SK-N-SH treated with all-trans-retinoic acid at 6 μM for 48 hours (cell line): ENCODE results near the gene CROCC2.

Source experiments
- ATAC-seq: fragments of 200-7000 bp; cut with Tn5 transposase; 3 replicates; pipeline ENCODE4 v1.9.1; 2020; ENCODE audit warnings: mild to moderate bottlenecking, moderate library complexity
- ARNTL ChIP-seq: fragments of 450-650 bp; formaldehyde crosslinking; IDR thresholded peaks from 2 replicates; pipeline ENCODE4 v1.5.0; 2020; ENCODE audit warnings: low read depth, mild to moderate bottlenecking, moderate library complexity, borderline replicate concordance
- ISL1 ChIP-seq: fragments of 250-450 bp; sonication (Bioruptor Pico); IDR thresholded peaks from 2 replicates; pipeline ENCODE4 v2.1.2; 2022; ENCODE audit warnings: mild to moderate bottlenecking, moderate library complexity
- SNAI2 ChIP-seq: fragments of 250-450 bp; sonication (Bioruptor Pico); IDR thresholded peaks from 2 replicates; pipeline ENCODE4 v1.5.0; 2020; ENCODE audit warnings: mild to moderate bottlenecking, moderate library complexity
- ZFP3 ChIP-seq: fragments of 250-450 bp; sonication (Bioruptor Pico); IDR thresholded peaks from 2 replicates; pipeline ENCODE4 v1.5.0; 2020; ENCODE audit warnings: mild to moderate bottlenecking, moderate library complexity
- ZFP30 ChIP-seq: fragments of 450-650 bp; formaldehyde crosslinking; IDR thresholded peaks from 2 replicates; pipeline ENCODE4 v1.5.0; 2022; ENCODE audit warnings: mild to moderate bottlenecking, moderate library complexity
- ZNF70 ChIP-seq: fragments of 450-650 bp; formaldehyde crosslinking; IDR thresholded peaks from 2 replicates; pipeline ENCODE4 v1.5.0; 2020; ENCODE audit warnings: mild to moderate bottlenecking, moderate library complexity
- ZNF8 ChIP-seq: fragments of 450-650 bp; formaldehyde crosslinking; IDR thresholded peaks from 2 replicates; pipeline ENCODE4 v1.5.0; 2020; ENCODE audit warnings: mild to moderate bottlenecking, moderate library complexity
- TF ChIP-seq, protein P1 (sequence below): fragments of 250-450 bp; sonication (Bioruptor Pico); IDR thresholded peaks from 2 replicates; pipeline ENCODE4 v1.5.0; 2020; ENCODE audit warnings: mild to moderate bottlenecking, moderate library complexity
- TF ChIP-seq, protein P2 (sequence below): fragments of 250-450 bp; sonication (Bioruptor Pico); IDR thresholded peaks from 2 replicates; pipeline ENCODE4 v1.8.0; 2020; ENCODE audit warnings: mild to moderate bottlenecking, moderate library complexity, borderline replicate concordance
- TF ChIP-seq, protein P3 (sequence below): fragments of 250-450 bp; sonication (Bioruptor Pico); IDR thresholded peaks from 2 replicates; pipeline ENCODE4 v1.8.0; 2021; ENCODE audit warnings: low read depth, mild to moderate bottlenecking, moderate library complexity, borderline replicate concordance
- TF ChIP-seq, protein P4 (sequence below): fragments of 250-450 bp; sonication (Bioruptor Pico); IDR thresholded peaks from 2 replicates; pipeline ENCODE4 v1.5.1; 2020; ENCODE audit warnings: low read depth, mild to moderate bottlenecking, moderate library complexity

Gene CROCC2

DNA sequence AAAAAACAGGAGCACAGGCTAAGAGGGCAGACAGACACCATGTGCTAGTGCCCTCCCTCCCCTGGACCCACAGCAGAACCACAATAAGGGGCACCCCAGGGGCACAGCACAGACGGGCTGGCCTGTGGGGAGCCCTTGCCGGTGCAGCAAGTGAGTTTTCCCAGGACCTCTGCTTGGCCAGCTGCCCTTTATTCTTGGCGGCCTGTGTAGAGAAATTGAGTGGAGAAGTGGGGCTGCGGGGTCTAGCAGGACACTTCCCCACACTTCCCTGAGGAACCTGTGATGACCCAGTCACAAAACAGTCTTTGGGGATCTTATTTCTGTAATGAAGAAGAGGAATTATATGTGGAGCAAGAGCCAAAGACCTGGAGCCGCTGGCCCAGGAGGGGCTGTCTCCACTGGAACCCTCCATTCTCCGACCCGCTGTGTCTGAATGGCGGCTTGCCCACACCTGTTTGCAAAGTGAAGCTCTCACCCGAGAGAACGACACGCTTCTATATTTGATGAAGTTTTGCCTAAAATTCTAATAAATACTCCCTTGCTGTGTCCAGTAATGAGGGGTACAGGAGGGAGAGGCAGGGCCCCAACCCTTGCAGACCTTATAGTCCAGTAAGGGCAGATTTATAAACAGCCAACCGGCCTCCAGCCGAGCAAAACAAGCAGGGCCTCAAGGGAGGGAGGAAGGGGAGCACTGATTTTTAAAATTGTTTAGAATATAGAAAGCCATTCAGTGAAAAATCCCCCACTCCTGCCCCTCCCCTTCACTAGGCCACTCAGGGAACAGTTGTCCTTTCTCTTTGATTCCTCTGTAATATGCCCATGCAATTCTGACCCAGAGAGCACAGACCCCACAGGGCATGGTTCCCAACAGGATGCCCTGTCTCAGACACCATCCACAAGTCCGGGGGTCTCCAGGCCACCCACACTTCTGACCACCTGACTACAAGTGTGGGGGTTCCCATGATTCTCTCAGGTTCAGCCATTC lies 47.6 kb downstream of the CROCC2 start:
- TF ChIP-seq, protein P1, sequence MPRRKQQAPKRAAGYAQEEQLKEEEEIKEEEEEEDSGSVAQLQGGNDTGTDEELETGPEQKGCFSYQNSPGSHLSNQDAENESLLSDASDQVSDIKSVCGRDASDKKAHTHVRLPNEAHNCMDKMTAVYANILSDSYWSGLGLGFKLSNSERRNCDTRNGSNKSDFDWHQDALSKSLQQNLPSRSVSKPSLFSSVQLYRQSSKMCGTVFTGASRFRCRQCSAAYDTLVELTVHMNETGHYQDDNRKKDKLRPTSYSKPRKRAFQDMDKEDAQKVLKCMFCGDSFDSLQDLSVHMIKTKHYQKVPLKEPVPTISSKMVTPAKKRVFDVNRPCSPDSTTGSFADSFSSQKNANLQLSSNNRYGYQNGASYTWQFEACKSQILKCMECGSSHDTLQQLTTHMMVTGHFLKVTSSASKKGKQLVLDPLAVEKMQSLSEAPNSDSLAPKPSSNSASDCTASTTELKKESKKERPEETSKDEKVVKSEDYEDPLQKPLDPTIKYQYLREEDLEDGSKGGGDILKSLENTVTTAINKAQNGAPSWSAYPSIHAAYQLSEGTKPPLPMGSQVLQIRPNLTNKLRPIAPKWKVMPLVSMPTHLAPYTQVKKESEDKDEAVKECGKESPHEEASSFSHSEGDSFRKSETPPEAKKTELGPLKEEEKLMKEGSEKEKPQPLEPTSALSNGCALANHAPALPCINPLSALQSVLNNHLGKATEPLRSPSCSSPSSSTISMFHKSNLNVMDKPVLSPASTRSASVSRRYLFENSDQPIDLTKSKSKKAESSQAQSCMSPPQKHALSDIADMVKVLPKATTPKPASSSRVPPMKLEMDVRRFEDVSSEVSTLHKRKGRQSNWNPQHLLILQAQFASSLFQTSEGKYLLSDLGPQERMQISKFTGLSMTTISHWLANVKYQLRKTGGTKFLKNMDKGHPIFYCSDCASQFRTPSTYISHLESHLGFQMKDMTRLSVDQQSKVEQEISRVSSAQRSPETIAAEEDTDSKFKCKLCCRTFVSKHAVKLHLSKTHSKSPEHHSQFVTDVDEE (CRISPR knock-in tag), result no peak
- no peak for TF ChIP-seq ARNTL (CRISPR knock-in tag)
- no peak for TF ChIP-seq ZFP3
- no peak for ATAC-seq

DNA sequence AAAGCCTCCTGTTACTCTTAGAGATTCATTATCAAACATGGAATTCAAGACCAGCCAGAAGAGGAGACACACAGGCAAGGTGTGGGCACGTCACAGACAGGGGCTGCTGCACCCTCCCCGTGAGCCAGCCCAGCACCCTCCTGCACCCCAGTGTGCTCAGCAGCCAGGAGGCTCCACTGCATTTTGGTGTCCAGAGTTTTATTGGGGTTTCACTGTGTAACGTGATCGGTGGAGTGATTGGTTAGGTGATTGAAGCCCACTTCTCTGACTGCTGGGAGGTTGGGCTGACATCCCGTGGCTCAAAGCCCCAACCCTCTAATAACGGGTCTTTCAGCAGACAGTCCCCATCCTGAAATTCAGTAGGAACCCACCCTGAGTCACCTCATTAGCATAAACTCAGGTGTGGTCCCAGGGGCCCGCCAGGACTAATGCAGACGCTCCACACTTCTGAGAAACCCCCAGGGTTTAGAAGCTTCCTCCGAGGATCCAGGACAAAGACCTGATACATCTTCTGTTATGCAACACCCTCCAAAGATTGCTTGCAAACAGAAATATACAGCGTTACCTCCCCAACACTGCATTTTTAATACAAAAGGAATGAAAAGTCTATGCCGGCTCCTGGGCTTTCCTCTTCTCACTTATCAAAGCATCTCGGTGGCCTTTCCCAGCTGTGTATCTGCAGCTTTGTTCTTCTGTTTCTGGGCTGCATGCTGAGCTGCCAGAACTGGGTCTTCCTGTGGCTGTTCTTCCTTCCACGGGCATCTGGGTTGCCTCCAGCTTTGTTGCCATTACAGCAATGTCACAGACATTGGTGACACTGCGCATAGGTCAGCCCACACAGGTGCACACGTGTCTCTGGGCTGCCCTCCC lies 48.5 kb downstream of the CROCC2 start:
- no peak for ATAC-seq
- TF ChIP-seq, protein P2, sequence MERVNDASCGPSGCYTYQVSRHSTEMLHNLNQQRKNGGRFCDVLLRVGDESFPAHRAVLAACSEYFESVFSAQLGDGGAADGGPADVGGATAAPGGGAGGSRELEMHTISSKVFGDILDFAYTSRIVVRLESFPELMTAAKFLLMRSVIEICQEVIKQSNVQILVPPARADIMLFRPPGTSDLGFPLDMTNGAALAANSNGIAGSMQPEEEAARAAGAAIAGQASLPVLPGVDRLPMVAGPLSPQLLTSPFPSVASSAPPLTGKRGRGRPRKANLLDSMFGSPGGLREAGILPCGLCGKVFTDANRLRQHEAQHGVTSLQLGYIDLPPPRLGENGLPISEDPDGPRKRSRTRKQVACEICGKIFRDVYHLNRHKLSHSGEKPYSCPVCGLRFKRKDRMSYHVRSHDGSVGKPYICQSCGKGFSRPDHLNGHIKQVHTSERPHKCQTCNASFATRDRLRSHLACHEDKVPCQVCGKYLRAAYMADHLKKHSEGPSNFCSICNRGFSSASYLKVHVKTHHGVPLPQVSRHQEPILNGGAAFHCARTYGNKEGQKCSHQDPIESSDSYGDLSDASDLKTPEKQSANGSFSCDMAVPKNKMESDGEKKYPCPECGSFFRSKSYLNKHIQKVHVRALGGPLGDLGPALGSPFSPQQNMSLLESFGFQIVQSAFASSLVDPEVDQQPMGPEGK, result no peak
- TF ChIP-seq, protein P3, sequence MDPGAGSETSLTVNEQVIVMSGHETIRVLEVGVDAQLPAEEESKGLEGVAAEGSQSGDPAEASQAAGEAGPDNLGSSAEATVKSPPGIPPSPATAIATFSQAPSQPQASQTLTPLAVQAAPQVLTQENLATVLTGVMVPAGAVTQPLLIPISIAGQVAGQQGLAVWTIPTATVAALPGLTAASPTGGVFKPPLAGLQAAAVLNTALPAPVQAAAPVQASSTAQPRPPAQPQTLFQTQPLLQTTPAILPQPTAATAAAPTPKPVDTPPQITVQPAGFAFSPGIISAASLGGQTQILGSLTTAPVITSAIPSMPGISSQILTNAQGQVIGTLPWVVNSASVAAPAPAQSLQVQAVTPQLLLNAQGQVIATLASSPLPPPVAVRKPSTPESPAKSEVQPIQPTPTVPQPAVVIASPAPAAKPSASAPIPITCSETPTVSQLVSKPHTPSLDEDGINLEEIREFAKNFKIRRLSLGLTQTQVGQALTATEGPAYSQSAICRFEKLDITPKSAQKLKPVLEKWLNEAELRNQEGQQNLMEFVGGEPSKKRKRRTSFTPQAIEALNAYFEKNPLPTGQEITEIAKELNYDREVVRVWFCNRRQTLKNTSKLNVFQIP (CRISPR knock-in tag), result no peak
- TF ChIP-seq ZFP30 (CRISPR knock-in tag) (no peak), SNAI2 (CRISPR knock-in tag) (no peak), ISL1 (no peak), ZNF70 (CRISPR knock-in tag) (no peak)
- TF ChIP-seq, protein P1 (CRISPR knock-in tag), result no peak

DNA sequence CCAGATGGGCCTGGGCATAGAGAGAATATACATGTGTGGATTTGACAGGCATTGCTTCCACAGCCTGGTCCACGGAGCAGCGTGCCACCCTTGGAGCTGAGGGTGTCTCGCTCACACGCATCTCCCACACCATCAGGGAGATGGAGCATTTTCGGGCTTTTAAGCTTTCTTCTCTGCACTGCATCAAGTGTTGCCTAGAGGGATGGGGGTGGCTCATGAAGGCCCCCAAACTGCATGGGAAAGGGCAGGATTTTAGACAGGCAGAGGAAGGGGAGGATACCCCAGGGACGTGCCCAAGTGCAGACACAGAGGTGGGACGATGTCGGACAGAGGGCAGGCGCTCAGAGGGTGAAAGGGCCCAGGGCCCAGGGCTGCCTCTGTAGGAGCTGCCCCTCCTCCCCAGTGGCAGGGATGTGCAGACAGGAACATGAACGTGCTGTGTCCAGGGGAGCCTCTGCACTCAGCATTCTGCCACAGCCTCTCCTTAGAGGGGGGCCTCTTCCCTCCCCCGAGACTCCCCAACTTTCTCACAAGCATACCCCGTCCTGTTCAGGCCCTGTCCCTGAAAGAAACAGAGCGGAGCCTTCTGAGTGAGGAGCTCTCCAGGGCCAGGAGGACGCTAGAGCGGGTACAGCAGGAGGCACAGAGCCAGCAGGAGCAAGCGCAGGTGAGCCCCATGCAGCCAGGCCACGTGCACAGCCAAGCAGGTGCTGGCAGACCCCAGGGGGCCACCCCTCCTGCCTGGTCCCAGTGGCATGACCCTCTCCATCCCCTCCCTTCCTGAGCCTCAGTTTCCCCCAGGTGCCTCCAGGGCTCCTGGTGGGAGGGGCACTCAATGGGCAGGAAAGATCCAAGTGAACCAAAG lies 49.4 kb downstream of the CROCC2 start:
- no peak for ATAC-seq
- TF ChIP-seq, protein P4, sequence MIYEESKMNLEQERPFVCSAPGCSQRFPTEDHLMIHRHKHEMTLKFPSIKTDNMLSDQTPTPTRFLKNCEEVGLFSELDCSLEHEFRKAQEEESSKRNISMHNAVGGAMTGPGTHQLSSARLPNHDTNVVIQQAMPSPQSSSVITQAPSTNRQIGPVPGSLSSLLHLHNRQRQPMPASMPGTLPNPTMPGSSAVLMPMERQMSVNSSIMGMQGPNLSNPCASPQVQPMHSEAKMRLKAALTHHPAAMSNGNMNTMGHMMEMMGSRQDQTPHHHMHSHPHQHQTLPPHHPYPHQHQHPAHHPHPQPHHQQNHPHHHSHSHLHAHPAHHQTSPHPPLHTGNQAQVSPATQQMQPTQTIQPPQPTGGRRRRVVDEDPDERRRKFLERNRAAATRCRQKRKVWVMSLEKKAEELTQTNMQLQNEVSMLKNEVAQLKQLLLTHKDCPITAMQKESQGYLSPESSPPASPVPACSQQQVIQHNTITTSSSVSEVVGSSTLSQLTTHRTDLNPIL (CRISPR knock-in tag), result no peak
- TF ChIP-seq ZFP30 (CRISPR knock-in tag) (no peak), ZNF8 (no peak), ISL1 (no peak)
- TF ChIP-seq, all 23 proteins: peak for 0
